GM12873 (cell line): ENCODE measurements around the gene PHF23.

Experiments
- TF ChIP-seq, protein P1 (sequence below): IDR thresholded peaks from 2 replicates; pipeline ENCODE4 v1.5.1; 2012; ENCODE audit warnings: low read depth, mild to moderate bottlenecking, moderate library complexity, low read length, control low read depth; ENCODE audit not compliant: insufficient read depth; ENCODE audit errors: missing control alignments

The PHF23 gene

DNA sequence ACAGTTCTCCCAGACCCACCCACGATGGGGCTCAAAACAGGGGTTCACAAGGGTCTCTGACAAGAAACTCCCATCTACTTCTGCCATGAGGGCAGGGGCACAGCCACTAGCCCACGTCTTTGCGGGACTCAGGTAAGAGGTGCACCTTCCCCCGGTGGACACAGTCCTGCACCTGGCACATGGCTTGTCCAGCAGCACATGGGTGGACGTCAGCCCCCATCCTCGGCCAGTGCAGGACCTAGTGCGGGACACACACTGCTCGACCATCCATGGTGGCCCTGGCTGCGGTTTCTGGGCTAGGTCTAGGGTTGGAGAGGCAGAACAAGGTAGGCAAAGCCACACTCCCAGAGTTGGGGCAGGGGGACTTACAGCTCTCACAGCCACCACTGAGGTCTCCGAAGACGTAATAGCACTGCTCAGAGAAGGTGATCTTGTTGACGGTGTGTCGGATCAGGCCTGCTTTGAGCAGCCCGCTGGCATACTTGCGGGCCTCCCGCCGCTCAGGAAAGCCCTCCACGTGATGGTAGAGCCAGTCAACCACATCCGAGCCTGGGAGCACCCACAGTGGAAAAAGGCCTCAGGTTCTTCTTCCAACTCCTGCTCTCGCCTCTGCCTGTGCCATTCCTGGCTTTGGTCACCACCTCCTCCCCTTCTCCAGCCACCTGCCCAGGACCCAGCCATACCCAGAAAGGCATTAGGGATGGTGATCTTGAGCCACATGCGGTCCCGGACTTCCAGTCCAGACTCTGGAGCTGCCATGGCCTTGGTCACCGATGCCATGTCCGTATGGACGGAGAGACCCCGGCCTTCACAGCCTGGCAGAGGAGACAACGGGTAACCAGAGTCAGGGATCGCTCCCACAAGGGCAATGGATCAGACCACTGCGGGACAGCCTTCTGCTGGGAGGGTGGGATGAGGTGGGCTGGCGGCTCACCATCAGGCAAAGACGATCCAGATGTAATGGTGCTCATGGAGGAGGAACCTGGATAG is 12.2 kb downstream of the PHF23 start:
- TF ChIP-seq, protein P1, sequence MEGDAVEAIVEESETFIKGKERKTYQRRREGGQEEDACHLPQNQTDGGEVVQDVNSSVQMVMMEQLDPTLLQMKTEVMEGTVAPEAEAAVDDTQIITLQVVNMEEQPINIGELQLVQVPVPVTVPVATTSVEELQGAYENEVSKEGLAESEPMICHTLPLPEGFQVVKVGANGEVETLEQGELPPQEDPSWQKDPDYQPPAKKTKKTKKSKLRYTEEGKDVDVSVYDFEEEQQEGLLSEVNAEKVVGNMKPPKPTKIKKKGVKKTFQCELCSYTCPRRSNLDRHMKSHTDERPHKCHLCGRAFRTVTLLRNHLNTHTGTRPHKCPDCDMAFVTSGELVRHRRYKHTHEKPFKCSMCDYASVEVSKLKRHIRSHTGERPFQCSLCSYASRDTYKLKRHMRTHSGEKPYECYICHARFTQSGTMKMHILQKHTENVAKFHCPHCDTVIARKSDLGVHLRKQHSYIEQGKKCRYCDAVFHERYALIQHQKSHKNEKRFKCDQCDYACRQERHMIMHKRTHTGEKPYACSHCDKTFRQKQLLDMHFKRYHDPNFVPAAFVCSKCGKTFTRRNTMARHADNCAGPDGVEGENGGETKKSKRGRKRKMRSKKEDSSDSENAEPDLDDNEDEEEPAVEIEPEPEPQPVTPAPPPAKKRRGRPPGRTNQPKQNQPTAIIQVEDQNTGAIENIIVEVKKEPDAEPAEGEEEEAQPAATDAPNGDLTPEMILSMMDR: no peak

DNA sequence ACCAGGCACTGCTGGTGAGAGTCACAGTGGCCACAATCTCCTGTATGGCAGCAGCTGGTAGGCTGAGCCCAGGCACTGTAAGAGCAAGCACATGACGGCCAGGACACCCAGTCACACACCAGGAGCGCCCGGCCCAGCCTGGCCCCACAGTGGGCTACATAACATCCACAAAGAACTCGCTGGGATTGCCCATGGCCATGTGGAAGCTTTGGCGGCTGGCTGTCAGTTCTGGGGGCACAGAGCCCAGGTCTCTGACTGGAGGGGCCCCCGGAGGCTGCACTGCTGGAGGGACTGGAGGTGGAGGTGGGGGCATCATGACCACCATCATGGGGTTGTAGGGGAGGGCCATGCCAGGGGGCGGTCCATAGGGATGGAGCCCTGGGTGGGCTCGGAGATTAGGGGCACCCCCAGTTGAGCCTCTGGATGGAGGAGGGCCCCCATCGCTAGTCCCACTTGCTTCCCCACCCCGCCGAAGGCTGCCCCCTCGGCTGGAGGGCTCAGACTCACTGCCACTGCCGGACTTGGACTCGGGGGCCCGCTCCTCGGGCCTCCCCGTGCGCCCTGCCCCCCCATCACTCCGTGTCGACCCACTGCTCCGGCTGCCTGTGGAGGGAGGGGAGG is 13.4 kb downstream of the PHF23 start:
- TF ChIP-seq, protein P1: no peak

DNA sequence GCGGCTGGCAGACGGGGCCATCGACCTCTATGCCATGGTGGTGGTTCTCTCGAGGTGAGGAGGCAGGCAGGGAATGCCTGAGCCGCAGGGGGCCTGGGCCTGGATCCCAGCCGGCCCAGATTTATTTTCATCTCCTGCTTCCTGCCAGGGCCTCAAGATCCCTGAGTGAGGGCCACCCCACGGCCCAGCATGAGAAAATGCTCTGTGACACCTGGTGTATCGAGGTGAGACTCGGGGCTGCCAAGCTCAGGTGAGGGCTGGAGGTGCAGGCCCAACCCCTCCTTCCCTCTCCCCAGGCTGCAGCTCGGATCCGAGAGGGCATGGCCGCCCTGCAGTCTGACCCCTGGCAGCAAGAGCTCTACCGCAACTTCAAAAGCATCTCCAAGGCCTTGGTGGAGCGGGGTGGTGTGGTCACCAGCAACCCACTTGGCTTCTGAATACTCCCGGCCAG is 14.6 kb downstream of the PHF23 start:
- TF ChIP-seq, protein P1: no peak

DNA sequence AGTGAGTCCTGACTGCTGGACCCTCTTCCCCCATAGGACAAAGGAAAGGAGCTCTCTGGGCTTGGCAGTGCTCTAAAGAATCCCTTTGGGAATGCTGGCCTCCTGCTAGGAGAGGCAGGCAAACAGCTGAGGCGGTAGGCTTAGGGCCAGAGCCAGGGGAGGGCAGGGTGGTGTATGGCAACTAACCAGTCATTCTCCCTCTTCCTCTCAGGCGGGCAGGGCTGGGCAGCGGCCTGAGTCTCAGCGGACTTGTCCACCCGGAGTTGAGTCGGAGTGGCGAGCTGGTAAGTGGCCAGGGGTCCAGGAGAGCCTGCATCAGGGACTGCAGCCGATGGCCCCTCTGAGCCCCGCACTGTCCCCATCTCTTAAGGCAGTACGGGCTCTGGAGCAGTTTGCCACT is 15.1 kb downstream of the PHF23 start:
- TF ChIP-seq, protein P1: no peak

DNA sequence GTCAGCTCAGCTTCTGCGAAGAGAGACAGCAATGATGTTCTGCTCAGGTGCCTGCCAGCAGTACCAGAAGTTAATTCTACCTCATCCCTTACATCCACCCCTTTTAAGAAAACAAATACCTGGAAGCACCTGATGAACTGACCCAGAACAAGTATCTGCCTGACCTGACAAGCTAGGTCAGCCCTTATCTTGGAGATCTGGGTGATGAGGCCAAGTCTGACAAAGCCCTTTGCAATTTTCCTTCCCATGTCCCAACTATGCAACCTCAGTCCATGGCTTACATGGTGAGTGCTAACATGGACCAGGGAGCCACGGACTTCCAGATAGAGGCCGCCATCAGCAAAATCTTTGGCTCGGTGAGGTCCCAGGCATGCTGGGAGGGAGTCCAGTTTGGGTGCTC is 15.9 kb downstream of the PHF23 start:
- TF ChIP-seq, protein P1: no peak

DNA sequence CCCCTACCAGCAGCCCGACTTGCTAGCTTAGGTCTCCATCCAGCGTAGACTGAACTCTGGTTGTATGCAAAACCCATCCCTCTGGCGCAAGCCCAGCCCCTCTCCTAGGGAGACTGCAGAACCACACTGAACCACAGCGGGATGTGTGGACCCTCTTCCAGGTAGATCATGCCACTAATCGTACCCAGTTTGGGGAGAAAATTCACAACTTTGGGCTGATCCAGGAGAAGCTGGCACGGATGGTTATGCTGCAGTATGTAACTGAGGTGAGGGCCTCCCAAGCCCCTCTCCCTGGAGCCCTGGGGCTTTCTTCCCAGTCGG is 16.3 kb downstream of the PHF23 start:
- TF ChIP-seq, protein P1: no peak
